HG02678 (cell line): ENCODE measurements around the gene MS4A13.
"Not testable (repeated sequence)": the region's sequence is repeated elsewhere in the genome, so short reads cannot be mapped to it uniquely, and the experiment has no call there.

ENCODE experiments used
- ATAC-seq: cut with Tn5 transposase; IDR thresholded peaks from one replicate; pipeline ENCODE4 v1.9.1; 2021; ENCODE audit warnings: mild to moderate bottlenecking, moderate library complexity; ENCODE audit not compliant: unreplicated experiment

MS4A13 gene

GRCh38 chr11:60528934-60529333, 13.7 kb downstream of the MS4A13 start:
- peak; percentile 77 for ATAC-seq

- ATAC-seq: no peak
Observed at GRCh38 chr11:60530454-60531100, 15.4 kb downstream of the MS4A13 start.

DNA sequence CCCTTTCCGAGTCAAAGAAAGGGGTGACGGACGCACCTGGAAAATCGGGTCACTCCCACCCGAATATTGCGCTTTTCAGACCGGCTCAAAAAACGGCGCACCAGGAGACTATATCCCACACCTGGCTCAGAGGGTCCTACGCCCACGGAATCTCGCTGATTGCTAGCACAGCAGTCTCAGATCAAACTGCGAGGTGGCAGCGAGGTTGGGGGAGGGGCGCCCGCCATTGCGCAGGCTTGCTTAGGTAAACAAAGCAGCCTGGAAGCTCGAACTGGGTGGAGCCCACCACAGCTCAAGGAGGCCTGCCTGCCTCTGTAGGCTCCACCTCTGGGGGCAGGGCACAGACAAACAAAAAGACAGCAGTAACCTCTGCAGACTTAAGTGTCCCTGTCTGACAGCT, 17.2 kb downstream of the MS4A13 start:
- not testable (repeated sequence) for ATAC-seq

DNA sequence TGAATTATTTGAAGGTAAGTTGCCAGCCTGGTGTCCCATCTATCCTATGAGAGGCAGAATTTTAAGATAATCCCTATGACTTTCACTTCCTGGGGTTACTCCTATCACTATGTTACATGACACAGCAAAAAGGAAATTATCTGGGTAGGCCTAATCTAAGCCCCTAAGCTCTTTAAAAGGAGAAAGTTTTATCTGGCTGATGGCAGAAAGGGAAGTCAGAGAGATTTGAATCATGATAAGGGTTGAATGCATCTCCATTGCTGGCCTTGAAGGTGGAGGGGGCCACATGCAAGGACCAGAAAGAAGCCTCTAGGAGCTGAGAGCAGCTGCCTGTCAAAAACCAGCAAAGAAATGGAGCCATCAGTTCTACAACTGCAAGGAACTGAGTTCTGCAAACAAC, 23.4 kb downstream of the MS4A13 start:
- ATAC-seq: not testable (repeated sequence)

DNA sequence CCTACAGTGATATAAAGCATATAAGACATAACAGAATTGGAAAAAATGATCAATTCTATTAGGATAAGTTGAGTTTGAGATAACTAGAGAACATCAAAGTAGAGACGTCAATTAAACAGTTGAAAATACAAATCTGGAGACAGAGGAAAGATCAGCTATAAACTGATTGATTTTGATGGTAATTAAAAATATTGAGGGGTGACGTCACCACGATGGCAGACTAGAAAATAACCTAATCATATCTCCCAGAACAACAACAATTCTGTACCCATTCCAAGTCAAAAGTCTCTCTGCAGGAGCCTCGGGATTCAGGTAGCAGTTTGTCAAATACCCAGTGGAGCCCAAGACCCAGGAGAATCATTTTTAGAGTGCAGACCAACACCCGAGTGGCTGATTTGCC, 28.9 kb downstream of the MS4A13 start:
- no peak for ATAC-seq

GRCh38 chr11:60561254-60561653, 46.1 kb downstream of the MS4A13 start:
- ATAC-seq: no peak

DNA sequence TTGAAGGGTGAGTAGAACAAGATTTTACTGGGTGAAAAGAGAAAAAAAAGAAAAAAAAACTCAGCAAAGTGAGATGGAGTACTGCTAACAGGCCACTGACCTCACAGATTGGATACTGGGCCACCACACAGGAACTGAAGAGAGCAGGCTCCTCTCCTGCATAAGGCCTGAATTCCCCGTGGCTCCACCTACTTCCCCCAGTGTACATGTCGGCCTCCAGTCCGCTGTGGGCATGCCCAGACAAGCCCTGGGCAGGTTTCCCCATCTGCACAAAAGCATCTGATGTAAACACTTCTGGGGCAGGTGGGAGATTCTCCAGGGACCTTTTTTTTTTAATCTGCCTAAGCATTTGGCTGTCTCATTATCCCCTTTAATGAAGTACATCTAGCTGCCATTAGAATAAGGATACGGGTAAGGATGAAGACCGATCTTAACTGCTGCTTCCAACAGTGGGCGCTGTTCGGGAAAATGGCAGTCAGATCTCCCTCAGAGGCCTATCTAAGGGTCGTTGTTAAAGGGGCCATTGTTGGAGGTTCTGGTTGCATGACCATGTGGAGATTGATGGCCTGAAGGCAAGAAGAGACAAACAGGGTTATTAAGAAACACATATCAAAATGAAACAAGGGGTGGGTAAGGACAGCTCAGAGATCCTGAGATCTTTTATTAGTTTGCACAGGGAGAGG, 48.5 kb downstream of the MS4A13 start:
- ATAC-seq: peak; percentile 51

DNA sequence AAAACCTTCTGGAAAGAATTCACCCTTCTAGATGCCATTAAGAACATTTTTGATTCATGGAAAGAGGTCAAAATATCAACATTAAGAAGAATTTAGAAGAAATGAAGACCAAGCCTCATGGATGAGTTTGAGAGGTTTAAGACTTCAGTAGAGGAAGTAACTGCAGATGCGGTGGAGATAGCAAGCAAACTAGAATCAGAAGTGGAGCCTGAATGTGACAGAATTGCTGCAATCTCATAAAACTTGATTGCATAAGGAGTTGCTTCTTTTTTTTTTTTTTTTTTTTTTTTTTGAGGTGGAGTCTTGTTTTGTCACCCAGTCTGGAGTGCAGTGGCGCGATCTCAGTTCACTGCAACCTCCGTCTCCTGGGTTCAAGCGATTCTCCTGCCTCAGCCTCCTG, 51.6 kb downstream of the MS4A13 start:
- no peak for ATAC-seq

DNA sequence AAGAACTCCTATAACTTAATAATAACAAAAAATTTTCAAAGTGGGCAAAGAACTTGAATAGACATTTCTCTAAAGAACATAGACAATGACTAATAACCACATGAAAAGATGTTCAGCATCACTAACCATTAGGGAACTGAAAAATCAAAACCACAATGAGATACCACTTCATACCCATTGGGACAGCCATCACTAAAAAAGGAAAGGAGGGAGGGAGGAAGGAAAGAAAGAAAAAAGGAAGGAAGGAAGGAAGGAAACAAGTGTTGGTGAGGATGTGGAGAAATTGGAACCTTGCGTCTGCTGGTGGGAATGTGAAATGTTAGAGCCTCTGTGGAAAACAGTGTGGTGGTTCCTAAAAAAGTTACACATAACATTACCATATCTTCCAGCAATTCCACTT, 55.8 kb downstream of the MS4A13 start:
- no peak for ATAC-seq

- no peak for ATAC-seq
Observed at GRCh38 chr11:60589611-60590010, 74.4 kb downstream of the MS4A13 start.
